Lower leg skin (tissue), 4 donors: Measurements from ENCODE around the gene CHGA. TPM values are rescaled to one million over a fixed set of nuclear protein-coding genes. Genes with fewer than 3 reads are reported as not detected.
A peak's percentile ranks its signal among the peaks of the same experiment; 100 is the strongest.

ENCODE experiments used
- DNase-seq, 2 donors: peaks; one replicate each; pipeline ENCODE4 v3.0.0-alpha.2; 2019; ENCODE audit warnings: low spot score in 2 of 2
- H3K4me3 ChIP-seq: fragments of 200-600 bp; sonication (generic); 2 replicates; pipeline ENCODE4 v1.5.1; 2017; ENCODE audit warnings: mild to moderate bottlenecking, low read depth; ENCODE audit not compliant: poor library complexity, severe bottlenecking
- POLR2A ChIP-seq, 2 donors: fragments of 450-650 bp; IDR thresholded peaks; one replicate each; pipeline ENCODE4 v1.6.1; 2016 to 2017; ENCODE audit warnings: antibody characterized with exemption in 2 of 2, mild to moderate bottlenecking in 1 of 2, moderate library complexity in 1 of 2
- WGBS, 2 donors: methylation state at CpG; one replicate each; pipeline ENCODE4 v1.1.5; 2018; 5-methylcytosine and 5-hydroxymethylcytosine counted together
- intact Hi-C: fragments of 100-400 bp; cut with DNase I; formaldehyde crosslinking; loops from one replicate; pipeline ENCODE4 v1.15.0; 2023; ENCODE audit warnings: low total_unique reads
- total RNA-seq, 4 donors: library from RNA; depleted of rRNA; stranded (reverse); fragments of >200 nt; gene quantifications; one replicate each; pipeline ENCODE4 v1.1.0, GENCODE V29; 2016
- TF ChIP-seq, protein P1 (sequence below), 3 donors: fragments of 450-650 bp; IDR thresholded peaks; one replicate each; pipeline ENCODE4 v1.5.1; 2016; ENCODE audit warnings: antibody characterized with exemption in 3 of 3, mild to moderate bottlenecking in 3 of 3, moderate library complexity in 2 of 3

CHGA gene
- total RNA-seq, 4 donors from 2014 or later, result 0.17 to 1.6 (median 1.5) TPM; not detected in 1

DNA sequence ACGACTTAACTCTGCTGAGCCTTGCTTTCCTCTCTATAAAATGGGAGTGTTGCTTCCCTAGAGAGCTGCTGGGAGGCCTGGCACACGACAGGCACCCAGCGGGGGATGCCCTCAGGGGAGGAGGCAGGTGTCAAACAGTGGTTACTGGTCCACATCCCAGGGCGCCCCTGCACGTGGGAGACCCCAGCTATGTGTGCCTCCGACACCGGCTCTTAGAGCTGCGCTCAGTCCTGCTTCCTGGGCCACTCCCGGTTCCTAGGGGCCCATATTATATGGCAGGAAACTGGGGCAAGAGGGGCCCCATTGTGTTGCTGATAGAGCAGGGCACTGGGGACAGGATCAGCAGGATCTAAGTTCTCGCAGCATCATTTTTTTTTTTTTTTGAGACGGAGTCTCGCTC, 47.3 kb downstream of the CHGA start:
- intact Hi-C loops, result no loop called here
- no peak for TF ChIP-seq POLR2A (IDR thresholded peaks at IDR 0.05)
- TF ChIP-seq, protein P1, sequence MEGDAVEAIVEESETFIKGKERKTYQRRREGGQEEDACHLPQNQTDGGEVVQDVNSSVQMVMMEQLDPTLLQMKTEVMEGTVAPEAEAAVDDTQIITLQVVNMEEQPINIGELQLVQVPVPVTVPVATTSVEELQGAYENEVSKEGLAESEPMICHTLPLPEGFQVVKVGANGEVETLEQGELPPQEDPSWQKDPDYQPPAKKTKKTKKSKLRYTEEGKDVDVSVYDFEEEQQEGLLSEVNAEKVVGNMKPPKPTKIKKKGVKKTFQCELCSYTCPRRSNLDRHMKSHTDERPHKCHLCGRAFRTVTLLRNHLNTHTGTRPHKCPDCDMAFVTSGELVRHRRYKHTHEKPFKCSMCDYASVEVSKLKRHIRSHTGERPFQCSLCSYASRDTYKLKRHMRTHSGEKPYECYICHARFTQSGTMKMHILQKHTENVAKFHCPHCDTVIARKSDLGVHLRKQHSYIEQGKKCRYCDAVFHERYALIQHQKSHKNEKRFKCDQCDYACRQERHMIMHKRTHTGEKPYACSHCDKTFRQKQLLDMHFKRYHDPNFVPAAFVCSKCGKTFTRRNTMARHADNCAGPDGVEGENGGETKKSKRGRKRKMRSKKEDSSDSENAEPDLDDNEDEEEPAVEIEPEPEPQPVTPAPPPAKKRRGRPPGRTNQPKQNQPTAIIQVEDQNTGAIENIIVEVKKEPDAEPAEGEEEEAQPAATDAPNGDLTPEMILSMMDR (IDR thresholded peaks at IDR 0.05), result no peak
- H3K4me3 ChIP-seq, result no peak overlapping the region
- DNase-seq, result no peak
- WGBS, 2 donors, result 90% methylated on average over 12 of the region's 12 CpGs

DNA sequence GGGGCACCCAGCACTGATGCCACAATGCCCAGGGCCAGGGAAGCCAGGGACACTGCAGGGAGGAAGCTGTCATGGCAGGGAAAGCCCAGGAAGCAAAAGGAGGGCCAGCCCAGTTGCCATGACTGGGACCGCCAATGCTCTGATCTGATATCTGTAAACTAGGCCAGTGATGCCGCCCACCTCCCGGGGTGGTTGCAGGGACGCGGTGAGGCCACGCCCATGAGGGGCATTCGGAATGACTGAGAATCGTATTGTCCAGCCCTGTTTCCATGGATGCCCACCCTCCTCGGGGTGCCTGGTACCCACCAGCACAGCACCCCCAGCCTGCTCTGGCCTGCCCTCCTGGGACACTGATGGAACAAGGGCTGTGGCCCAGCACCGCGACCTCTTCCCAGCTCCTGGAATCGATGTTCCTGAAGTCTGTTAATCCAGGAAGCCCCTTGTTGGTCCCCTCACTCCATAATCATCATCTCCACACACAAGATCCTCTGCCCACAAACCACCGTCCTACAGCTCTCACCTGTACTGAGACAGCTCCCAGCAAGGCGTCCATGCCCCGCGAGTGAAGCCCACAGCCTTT, 48.7 kb downstream of the CHGA start:
- intact Hi-C loops, result no loop called here
- 95 to 97% methylated on average over 16 of the region's 16 CpGs for WGBS, 2 donors
- no peak for DNase-seq
- no peak overlapping the region for H3K4me3 ChIP-seq
- no peak for TF ChIP-seq POLR2A (IDR thresholded peaks at IDR 0.05)
- TF ChIP-seq, protein P1 (IDR thresholded peaks at IDR 0.05), result no peak

DNA sequence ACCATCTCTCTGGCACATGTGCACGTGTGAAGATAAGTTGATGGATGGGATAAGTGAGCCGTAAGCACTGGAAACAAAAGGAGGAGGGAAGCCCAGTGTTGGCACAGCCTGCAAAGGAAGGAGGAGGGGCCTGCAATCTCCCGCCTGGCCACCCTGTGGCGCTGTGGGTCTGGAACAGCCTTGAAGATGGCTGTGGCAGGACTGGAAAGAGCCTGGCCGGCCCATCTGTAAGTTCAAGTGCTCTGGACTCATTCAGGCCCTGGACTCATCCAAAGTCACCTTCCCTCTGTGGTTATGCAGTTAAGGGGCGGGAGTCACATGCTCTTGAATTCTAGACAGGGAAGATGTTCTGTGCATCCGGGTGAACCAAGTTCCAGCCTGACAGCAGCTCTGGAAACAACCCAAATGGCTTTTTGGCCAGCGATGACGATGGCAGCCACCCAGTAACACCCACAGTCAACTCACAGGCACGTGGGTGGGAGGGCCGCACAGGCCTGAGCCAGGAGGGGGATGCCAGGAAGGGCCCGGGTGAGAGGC, 50.4 kb downstream of the CHGA start:
- TF ChIP-seq, protein P1 (IDR thresholded peaks at IDR 0.05), result peak in 1 of 3 donors; percentile 69
- TF ChIP-seq POLR2A (IDR thresholded peaks at IDR 0.05), result no peak
- peak; percentile 63 to 94 for DNase-seq
- WGBS, 2 donors, result 29 to 45% methylated on average over 11 to 12 of the region's 12 CpGs
- intact Hi-C loops, result no loop called here
- no peak overlapping the region for H3K4me3 ChIP-seq

DNA sequence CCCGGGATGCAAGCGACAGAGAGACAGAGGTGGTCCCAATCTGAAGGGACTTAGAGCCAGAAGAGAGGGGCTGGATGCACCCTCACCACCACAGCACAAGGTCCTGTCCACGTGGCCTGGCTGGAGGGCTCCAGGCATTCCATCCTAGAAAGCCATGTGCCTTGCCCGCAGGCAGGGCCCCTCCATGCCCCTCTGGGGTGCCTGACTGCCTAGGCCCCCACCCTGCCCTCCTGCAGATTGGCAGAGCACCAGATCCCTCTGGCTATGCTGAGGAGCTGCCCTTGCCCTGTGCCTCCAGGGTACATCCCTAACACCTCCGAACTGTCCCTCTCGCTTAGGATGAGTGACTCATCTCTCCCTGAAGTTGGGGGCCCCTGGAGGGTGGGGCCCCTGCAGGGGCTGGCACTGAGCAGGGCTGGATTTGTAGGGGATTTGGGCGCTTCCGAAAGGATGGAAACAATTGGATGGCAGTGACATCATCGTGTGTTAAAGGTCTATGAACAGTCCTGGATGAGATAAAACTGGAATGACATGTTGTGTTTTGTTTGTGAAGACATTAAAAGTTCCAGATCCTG, 50.9 kb downstream of the CHGA start:
- intact Hi-C loops, result no loop called here
- no peak overlapping the region for H3K4me3 ChIP-seq
- TF ChIP-seq POLR2A (IDR thresholded peaks at IDR 0.05), result no peak
- TF ChIP-seq, protein P1 (IDR thresholded peaks at IDR 0.05), result no peak
- 31 to 65% methylated on average over 7 to 9 of the region's 9 CpGs for WGBS, 2 donors
- DNase-seq, result no peak

DNA sequence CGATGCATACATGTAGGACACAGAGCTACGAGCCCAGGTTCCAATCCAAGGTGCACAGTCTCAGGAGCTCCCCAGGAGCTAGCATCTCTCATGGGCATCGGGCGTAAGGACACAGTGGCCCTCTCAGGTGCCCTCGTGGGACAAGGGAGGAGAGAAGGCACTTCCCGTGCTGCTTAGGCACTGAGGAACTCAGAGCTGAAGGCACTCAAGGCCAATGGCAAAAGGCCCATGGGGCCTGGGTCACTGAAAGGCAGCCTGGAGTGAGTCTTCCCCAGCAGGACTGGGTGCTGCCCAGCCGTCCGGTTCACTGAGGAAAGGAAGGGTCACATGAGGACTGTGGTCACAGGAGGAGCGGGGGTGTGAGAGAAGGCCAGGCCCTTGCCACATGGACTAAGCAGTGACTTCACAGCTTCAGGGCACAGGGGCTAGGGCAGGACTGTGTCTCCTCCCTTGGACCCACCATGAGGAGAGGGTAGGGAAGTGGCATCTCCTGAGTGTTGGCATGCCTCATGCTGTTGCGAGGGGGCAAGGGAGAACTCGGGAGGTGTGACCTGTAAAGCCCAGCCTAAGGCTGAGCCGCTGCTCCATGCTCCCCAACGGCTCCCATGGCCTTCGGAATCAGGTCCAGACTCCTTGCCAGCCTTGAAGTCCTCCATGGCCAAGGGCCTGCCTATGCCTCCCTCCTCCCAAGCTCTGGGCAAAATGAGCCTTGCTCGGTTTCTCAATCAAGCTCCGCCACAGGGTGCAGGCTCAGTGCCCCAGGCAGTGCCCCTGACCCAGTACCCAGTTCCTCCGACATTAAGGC, 51.8 kb downstream of the CHGA start:
- WGBS, 2 donors, result 96 to 97% methylated on average over 12 to 17 of the region's 17 CpGs
- DNase-seq, result no peak
- TF ChIP-seq POLR2A (IDR thresholded peaks at IDR 0.05), result no peak
- TF ChIP-seq, protein P1 (IDR thresholded peaks at IDR 0.05), result no peak
- no peak overlapping the region for H3K4me3 ChIP-seq
- intact Hi-C loops, result no loop called here
